Kidney (tissue), 14 donors: ENCODE measurements around the gene FRYL. TPM values are rescaled to one million over a fixed set of nuclear protein-coding genes. Genes with fewer than 3 reads are reported as not detected.

Experiments
- DNase-seq, 5 donors: peaks; one replicate each; pipeline ENCODE4 v3.0.0-alpha.2; 2013 to 2020
- FAIRE-seq: peaks from 2 replicates; lab custom pipeline; 2012; peaks lifted over from hg19 to GRCh38; lab: Jason Lieb, UNC
- H3K27ac ChIP-seq, 2 donors: one replicate each; pipeline ENCODE4 v1.7.0; 2013; ENCODE audit warnings: low read depth in 2 of 2, low read length in 2 of 2, inconsistent platforms in 1 of 2
- H3K27me3 ChIP-seq: one replicate; pipeline ENCODE4 v1.7.1; 2013; ENCODE audit warnings: low read length, inconsistent platforms; ENCODE audit not compliant: control insufficient read depth, insufficient read depth
- H3K36me3 ChIP-seq, 3 donors: one replicate each; pipeline versions ENCODE4 v1.7.0 to v1.7.1; 2013; ENCODE audit warnings: low read length in 3 of 3, control low read depth in 1 of 3, inconsistent platforms in 1 of 3; ENCODE audit not compliant: insufficient read depth in 3 of 3, control insufficient read depth in 2 of 3
- H3K4me1 ChIP-seq, 3 donors: one replicate each; pipeline versions ENCODE4 v1.7.0 to v1.7.1; 2013; ENCODE audit warnings: low read length in 3 of 3, inconsistent platforms in 1 of 3, low read depth in 1 of 3; ENCODE audit not compliant: control insufficient read depth in 2 of 3, insufficient read depth in 2 of 3
- H3K4me3 ChIP-seq, 3 donors: one replicate each; pipeline versions ENCODE4 v1.7.0 to v1.8.1; 2013; ENCODE audit warnings: low read length in 3 of 3, control low read depth in 1 of 3, inconsistent platforms in 1 of 3
- H3K9ac ChIP-seq, 3 donors: one replicate each; pipeline versions ENCODE4 v1.7.0 to v1.7.1; 2013; ENCODE audit warnings: low read length in 3 of 3, control low read depth in 1 of 3, inconsistent platforms in 1 of 3
- H3K9me3 ChIP-seq, 3 donors: one replicate each; pipeline versions ENCODE4 v1.7.0 to v1.7.1; 2013; ENCODE audit warnings: low read length in 3 of 3, control low read depth in 1 of 3, inconsistent platforms in 1 of 3; ENCODE audit not compliant: control insufficient read depth in 2 of 3, insufficient read depth in 1 of 3
- intact Hi-C: fragments of 100-400 bp; cut with DNase I; formaldehyde crosslinking; loops from one replicate; pipeline ENCODE4 v1.11.1; 2022
- polyA plus RNA-seq: library from polyadenylated mRNA; stranded (reverse); fragments of 350-450 nt; fragmentation: Illumina TruSeq; extraction: RNeasy Lipid Tissue Mini Kit (QIAGEN cat#74804); gene quantifications from one replicate; pipeline ENCODE4 v1.2.3, GENCODE V29; 2014; ENCODE audit warnings: low read depth, low replicate concordance; ENCODE audit not compliant: insufficient read depth
- total RNA-seq: library from RNA; stranded (reverse); fragmentation: NEBNext Ultra II Directional; extraction: Animal tissue kit (Norgen Biotek cat#: 25700); gene quantifications from one replicate; pipeline ENCODE4 v1.2.1, GENCODE V29; 2021
- TF ChIP-seq, protein P1 (sequence below): IDR thresholded peaks from 3 replicates; pipeline ENCODE4 v1.5.1; 2012; ENCODE audit warnings: mild to moderate bottlenecking, moderate library complexity, borderline replicate concordance; ENCODE audit not compliant: insufficient read depth; ENCODE audit errors: extremely low read depth
- donor health status: control.
- donor health status: control.
- donor health status: control.
- donor health status: control.
- donor health status: control.
- donor health status: DM: yes; HTN: yes; CAD: no.
- donor health status: Normal renal cell carcinoma (clear cell type).

FRYL gene
- total and polyA plus RNA-seq, 2 donors from 2014 or later = 11.6 to 78.9 TPM

DNA sequence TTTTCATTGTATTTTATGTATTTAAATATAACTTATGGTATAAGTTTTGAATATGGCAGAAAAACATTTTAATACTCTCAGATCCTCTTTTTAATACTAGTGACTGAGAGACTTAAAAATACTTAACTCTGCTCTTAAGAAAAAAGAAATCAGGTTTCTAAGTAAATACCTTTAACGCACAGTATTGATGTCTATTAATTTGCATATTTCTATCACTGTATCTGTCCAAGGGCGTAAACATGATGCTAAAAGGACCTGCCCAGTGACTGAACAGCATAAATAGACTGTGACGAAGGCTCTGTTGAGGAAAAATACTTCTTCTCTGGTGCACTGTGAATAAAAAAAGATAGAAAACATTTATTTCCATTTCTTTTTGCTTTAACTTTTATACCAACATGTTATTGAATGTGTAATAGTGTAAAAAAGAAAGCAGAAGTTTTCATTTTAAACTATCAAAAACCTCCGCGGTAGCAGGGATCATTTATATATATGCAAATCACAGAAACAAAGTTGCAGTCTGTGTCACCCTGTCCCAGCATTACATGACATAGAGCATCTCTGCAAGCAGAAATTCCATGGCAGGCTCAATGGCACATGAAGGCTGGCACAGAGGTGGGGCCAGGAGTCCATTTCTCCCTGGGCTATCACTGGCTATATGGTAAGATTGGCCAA lies 214.6 kb downstream of the FRYL start:
- FAIRE-seq = no peak
- H3K4me1 ChIP-seq = no peaks in the 10 kb centered on the region
- H3K27ac ChIP-seq = no peak overlapping the region
- intact Hi-C loops = no loop called here
- no peaks in the 10 kb centered on the region for H3K27me3 ChIP-seq
- TF ChIP-seq, protein P1, sequence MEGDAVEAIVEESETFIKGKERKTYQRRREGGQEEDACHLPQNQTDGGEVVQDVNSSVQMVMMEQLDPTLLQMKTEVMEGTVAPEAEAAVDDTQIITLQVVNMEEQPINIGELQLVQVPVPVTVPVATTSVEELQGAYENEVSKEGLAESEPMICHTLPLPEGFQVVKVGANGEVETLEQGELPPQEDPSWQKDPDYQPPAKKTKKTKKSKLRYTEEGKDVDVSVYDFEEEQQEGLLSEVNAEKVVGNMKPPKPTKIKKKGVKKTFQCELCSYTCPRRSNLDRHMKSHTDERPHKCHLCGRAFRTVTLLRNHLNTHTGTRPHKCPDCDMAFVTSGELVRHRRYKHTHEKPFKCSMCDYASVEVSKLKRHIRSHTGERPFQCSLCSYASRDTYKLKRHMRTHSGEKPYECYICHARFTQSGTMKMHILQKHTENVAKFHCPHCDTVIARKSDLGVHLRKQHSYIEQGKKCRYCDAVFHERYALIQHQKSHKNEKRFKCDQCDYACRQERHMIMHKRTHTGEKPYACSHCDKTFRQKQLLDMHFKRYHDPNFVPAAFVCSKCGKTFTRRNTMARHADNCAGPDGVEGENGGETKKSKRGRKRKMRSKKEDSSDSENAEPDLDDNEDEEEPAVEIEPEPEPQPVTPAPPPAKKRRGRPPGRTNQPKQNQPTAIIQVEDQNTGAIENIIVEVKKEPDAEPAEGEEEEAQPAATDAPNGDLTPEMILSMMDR = no peak
- H3K9ac ChIP-seq = no peak overlapping the region
- H3K9me3 ChIP-seq = no peaks in the 10 kb centered on the region
- no peak for DNase-seq
- H3K36me3 ChIP-seq = peaks cover 0 to 41% (median 13%) of the 10 kb centered on the region in 3 donors
- no peak overlapping the region for H3K4me3 ChIP-seq

DNA sequence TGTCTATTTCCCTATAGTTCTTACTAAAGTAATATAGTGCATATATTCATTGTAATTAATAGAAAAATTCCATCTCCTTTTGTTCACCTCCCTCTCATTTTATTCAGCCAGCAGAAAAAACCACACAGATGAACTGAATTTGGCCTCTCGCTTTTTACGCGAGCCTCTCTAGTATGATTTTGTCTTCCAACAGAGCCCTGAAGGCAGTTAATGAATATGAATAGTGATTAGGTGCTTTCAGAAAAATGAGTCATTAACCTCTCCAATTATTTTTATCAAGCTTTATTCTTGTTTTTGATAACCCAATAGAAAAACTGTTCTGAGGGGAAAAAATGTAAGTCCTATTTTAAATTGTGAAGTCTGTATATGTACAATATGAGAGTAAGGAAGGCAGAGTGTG lies 215.9 kb downstream of the FRYL start:
- Histone ChIP-seq H3K4me3 (no peak overlapping the region), H3K4me1 (no peaks in the 10 kb centered on the region), H3K9ac (no peak overlapping the region), H3K9me3 (no peaks in the 10 kb centered on the region), H3K36me3 (peaks cover 0 to 30% (median 17%) of the 10 kb centered on the region in 3 donors), H3K27ac (no peak overlapping the region), H3K27me3 (no peaks in the 10 kb centered on the region)
- TF ChIP-seq, protein P1 = no peak
- intact Hi-C loops = no loop called here
- FAIRE-seq (no peak), DNase-seq (no peak)

DNA sequence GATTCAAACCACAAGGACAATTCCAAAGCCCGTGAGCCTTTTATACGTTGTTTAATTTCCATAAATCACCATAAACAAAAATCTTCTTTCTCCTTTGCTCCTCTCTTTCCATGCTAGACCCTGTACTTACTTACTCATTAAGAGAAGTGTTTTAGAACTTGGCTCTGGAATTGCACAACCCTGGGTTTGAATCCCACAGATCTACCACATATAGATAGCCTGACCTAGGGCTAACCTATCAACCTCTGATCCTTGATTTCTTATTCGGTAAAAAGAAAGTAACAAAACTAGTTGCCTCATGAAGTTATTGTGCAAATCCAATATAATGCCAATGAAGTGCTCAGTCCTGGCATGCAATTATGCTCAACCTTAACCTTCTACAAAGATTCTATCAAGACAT lies 221.3 kb downstream of the FRYL start:
- peaks cover 6 to 31% (median 21%) of the 10 kb centered on the region in 3 donors for H3K36me3 ChIP-seq

More for the DNA sequence above, 221.3 kb downstream of the FRYL start:
- no peaks in the 10 kb centered on the region for H3K9me3 ChIP-seq
- DNase-seq (no peak), FAIRE-seq (no peak)
- no peak overlapping the region for H3K4me3 ChIP-seq
- H3K9ac ChIP-seq = no peak overlapping the region
- no peaks in the 10 kb centered on the region for H3K27me3 ChIP-seq
- no peaks in the 10 kb centered on the region for H3K4me1 ChIP-seq
- no peak overlapping the region for H3K27ac ChIP-seq
- TF ChIP-seq, protein P1 = no peak
- intact Hi-C loops = no loop called here
